NB4 (cell line): ENCODE data around the gene AGBL1.

Experiments used
- CTCF ChIP-seq: IDR thresholded peaks from one replicate; pipeline ENCODE4 v1.5.1; 2012; ENCODE audit warnings: low read depth, low read length
- MAX ChIP-seq: IDR thresholded peaks from 2 replicates; pipeline ENCODE4 v1.6.1; 2011; ENCODE audit warnings: low read depth, low read length
- MYC ChIP-seq: IDR thresholded peaks from 2 replicates; pipeline ENCODE4 v1.6.1; 2011; ENCODE audit warnings: low read depth, low read length
- POLR2A ChIP-seq: IDR thresholded peaks from 2 replicates; pipeline ENCODE4 v1.6.1; 2011; ENCODE audit warnings: mild to moderate bottlenecking; ENCODE audit not compliant: insufficient read length; ENCODE audit errors: extremely low read depth

- TF ChIP-seq CTCF (no peak), POLR2A (no peak), MAX (no peak), MYC (no peak)
These were observed 404.3 kb downstream of the AGBL1 start for GRCh38 chr15:86483936-86484335.
